ENCODE results near the gene SVEP1. TPM values are rescaled to one million over a fixed set of nuclear protein-coding genes. Genes with fewer than 3 reads are reported as not detected.
"Not testable (repeated sequence)": the region's sequence is repeated elsewhere in the genome, so short reads cannot be mapped to it uniquely, and the experiment has no call there.

The SVEP1 gene
- total and polyA plus RNA-seq, 2 donors (not counting 1 experiment from before 2014, with no cell fraction given), result not detected

DNA sequence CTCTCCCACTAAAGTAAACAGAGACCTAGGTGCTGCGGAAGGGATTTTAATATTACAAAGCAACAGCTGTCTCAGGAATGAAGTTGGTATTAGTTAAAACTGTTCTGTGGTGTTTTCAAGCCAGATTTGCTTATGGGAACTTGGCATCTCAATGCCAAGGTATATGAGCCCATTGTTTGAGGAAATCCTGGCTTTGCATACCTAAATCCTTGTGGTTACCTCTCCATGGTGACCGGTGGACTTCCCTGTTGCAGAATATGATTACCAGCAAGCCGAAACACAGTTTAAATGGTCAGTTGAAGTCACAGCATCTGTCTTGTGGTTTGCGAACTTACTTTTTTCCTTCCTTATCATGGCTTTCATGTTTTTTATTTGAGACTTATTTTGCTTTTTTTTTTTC lies 179.6 kb downstream of the SVEP1 start:
- Mint-ChIP-seq H3K27ac (no peak overlapping the region), H3K4me1 (no peaks in the 10 kb centered on the region), H3K27me3 (peaks cover 5% of the 10 kb centered on the region), H3K9me3 (ENCODE audit: insufficient read depth) (no peaks in the 10 kb centered on the region), H3K4me3 (no peak overlapping the region)
- no peak for DNase-seq
- Histone ChIP-seq H3K9me3 (ENCODE audit: control extremely low read depth in 1 of 3, control insufficient read depth in 2 of 3, insufficient read depth in 1 of 3, low read length in 2 of 3) (no peaks in the 10 kb centered on the region), H3K36me3 (replicated peaks in 1 of 2; ENCODE audit: control extremely low read depth in 1 of 2, control insufficient read depth in 1 of 2, extremely low read depth in 1 of 2, insufficient read depth in 2 of 2, low read length in 1 of 2) (no peaks in the 10 kb centered on the region), H3K4me2 (replicated peaks; ENCODE audit: low read depth, low read length, poor library complexity, severe bottlenecking) (no peak overlapping the region), H3K4me1 (ENCODE audit: control insufficient read depth in 2 of 2, insufficient read depth in 2 of 2, low read length in 2 of 2) (no peaks in the 10 kb centered on the region), H3K27ac (ENCODE audit: low read length in 2 of 2) (no peak overlapping the region), H3K79me2 (ENCODE audit: control insufficient read depth, insufficient read depth, low read length) (no peaks in the 10 kb centered on the region), H3K9ac (ENCODE audit: low read length) (no peak overlapping the region), H3K27me3 (replicated peaks in 1 of 4; ENCODE audit: control extremely low read depth in 1 of 4, control insufficient read depth in 3 of 4, insufficient read depth in 4 of 4, low read length in 3 of 4) (no peaks in the 10 kb centered on the region), H4K20me1 (ENCODE audit: control insufficient read depth, insufficient read depth, low read length, poor library complexity, severe bottlenecking) (no peaks in the 10 kb centered on the region), H3K4me3 (ENCODE audit: control extremely low read depth in 1 of 5, extremely low read depth in 1 of 5, insufficient read depth in 1 of 5, low read depth in 2 of 5, low read length in 4 of 5) (no peak overlapping the region), H2AFZ (ENCODE audit: insufficient read depth, low read depth, low read length, poor library complexity, severe bottlenecking) (no peak overlapping the region)
- POLR2A ChIA-PET, result no interaction called here
- ATAC-seq (ENCODE audit: low read depth), result no peak
- intact Hi-C loops (cut with micrococcal nuclease), result no loop called here
- no peak for TF ChIP-seq EZH2 (IDR thresholded peaks at IDR 0.05; ENCODE audit: borderline replicate concordance, insufficient read depth, low read depth, low read length, poor library complexity, severe bottlenecking)
- TF ChIP-seq, protein P1, sequence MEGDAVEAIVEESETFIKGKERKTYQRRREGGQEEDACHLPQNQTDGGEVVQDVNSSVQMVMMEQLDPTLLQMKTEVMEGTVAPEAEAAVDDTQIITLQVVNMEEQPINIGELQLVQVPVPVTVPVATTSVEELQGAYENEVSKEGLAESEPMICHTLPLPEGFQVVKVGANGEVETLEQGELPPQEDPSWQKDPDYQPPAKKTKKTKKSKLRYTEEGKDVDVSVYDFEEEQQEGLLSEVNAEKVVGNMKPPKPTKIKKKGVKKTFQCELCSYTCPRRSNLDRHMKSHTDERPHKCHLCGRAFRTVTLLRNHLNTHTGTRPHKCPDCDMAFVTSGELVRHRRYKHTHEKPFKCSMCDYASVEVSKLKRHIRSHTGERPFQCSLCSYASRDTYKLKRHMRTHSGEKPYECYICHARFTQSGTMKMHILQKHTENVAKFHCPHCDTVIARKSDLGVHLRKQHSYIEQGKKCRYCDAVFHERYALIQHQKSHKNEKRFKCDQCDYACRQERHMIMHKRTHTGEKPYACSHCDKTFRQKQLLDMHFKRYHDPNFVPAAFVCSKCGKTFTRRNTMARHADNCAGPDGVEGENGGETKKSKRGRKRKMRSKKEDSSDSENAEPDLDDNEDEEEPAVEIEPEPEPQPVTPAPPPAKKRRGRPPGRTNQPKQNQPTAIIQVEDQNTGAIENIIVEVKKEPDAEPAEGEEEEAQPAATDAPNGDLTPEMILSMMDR (IDR thresholded peaks at IDR 0.05), result no peak
- 43% methylated on average over 1 of the region's 4 CpGs for whole genome bisulfite sequencing (ENCODE audit: insufficient coverage)
- CTCF ChIA-PET, result no interaction called here

DNA sequence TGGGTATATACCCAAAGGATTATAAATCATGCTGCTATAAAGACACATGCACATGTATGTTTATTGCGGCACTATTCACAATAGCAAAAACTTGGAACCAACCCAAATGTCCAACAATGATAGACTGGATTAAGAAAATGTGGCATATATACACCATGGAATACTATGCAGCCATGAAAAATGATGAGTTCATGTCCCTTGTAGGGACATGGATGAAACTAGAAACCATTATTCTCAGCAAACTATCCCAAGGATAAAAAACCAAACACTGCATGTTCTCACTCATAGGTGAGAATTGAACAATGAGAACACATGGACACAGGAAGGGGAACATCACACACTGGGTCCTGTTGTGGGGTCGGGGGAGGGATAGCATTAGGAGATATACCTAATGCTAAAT lies 180.5 kb downstream of the SVEP1 start:
- H3K4me1 ChIP-seq (ENCODE audit: control insufficient read depth in 2 of 2, insufficient read depth in 2 of 2, low read length in 2 of 2); H3K79me2 ChIP-seq (ENCODE audit: control insufficient read depth, insufficient read depth, low read length); H3K9me3 Mint-ChIP-seq (ENCODE audit: insufficient read depth); H3K36me3 ChIP-seq (replicated peaks in 1 of 2; ENCODE audit: control extremely low read depth in 1 of 2, control insufficient read depth in 1 of 2, extremely low read depth in 1 of 2, insufficient read depth in 2 of 2, low read length in 1 of 2); H3K9ac ChIP-seq (ENCODE audit: low read length); DNase-seq; H3K27ac Mint-ChIP-seq; H3K4me1 Mint-ChIP-seq; CTCF ChIA-PET; H3K4me3 ChIP-seq (ENCODE audit: control extremely low read depth in 1 of 5, extremely low read depth in 1 of 5, insufficient read depth in 1 of 5, low read depth in 2 of 5, low read length in 4 of 5); H3K27ac ChIP-seq (ENCODE audit: low read length in 2 of 2); H3K4me3 Mint-ChIP-seq; H3K27me3 Mint-ChIP-seq; ATAC-seq (ENCODE audit: low read depth); H3K27me3 ChIP-seq (replicated peaks in 1 of 4; ENCODE audit: control extremely low read depth in 1 of 4, control insufficient read depth in 3 of 4, insufficient read depth in 4 of 4, low read length in 3 of 4); intact Hi-C loops (cut with micrococcal nuclease); H3K4me2 ChIP-seq (replicated peaks; ENCODE audit: low read depth, low read length, poor library complexity, severe bottlenecking); H2AFZ ChIP-seq (ENCODE audit: insufficient read depth, low read depth, low read length, poor library complexity, severe bottlenecking); H4K20me1 ChIP-seq (ENCODE audit: control insufficient read depth, insufficient read depth, low read length, poor library complexity, severe bottlenecking); H3K9me3 ChIP-seq (ENCODE audit: control extremely low read depth in 1 of 3, control insufficient read depth in 2 of 3, insufficient read depth in 1 of 3, low read length in 2 of 3); POLR2A ChIA-PET: not testable (repeated sequence)
- no CpG with 5 or more reads among the region's 2 CpGs for WGBS (ENCODE audit: insufficient coverage)

All from B cell (primary cell).